ENCODE results near the gene SOBP.

DNA sequence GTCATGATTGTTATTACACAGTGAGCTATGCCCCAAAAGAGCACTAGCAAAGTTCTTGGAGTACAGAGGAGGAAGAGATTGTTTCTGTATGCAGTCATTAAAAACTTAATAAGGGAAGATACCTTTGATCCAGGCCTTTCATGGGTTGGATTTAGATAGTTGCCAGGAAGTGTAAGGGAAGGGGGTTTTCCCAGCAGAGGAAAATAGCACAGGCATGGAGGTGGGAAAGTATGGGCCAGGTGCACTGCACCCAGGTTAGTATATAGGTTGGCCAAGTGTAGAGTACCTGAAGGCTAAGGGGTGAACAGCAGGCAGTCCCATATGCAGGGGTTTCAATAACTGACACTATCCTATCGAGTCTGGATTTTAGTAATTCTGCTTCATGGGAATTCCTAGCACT lies 101.4 kb downstream of the SOBP start:
- no peak for TF ChIP-seq POLR2AphosphoS5 (IDR thresholded peaks at IDR 0.05)
- TF ChIP-seq POLR2A (IDR thresholded peaks at IDR 0.05), result no peak
